Sigmoid colon (tissue), 7 donors: ENCODE data around the gene SRR. TPM values are rescaled to one million over a fixed set of nuclear protein-coding genes. Genes with fewer than 3 reads are reported as not detected.

Experiments
- DNase-seq: peaks from one replicate; pipeline ENCODE4 v3.0.0-alpha.2; 2019
- H3K27ac ChIP-seq, 4 donors: fragments of 200-600 bp; sonication (generic); one replicate each; pipeline ENCODE4 v1.5.1; 2016 to 2019; ENCODE audit warnings: mild to moderate bottlenecking in 1 of 4
- H3K27me3 ChIP-seq, 3 donors: fragments of 200-600 bp; sonication (generic); one replicate each; pipeline ENCODE4 v1.5.1; 2019; ENCODE audit warnings: mild to moderate bottlenecking in 1 of 3
- H3K36me3 ChIP-seq, 4 donors: fragments of 200-600 bp; sonication (generic); one replicate each; pipeline ENCODE4 v1.5.1; 2016 to 2019
- H3K4me1 ChIP-seq, 4 donors: fragments of 200-600 bp; sonication (generic); one replicate each; pipeline ENCODE4 v1.5.1; 2017 to 2019
- H3K4me3 ChIP-seq, 4 donors: fragments of 200-600 bp; sonication (generic); one replicate each; pipeline ENCODE4 v1.5.1; 2017 to 2019; ENCODE audit warnings: mild to moderate bottlenecking in 2 of 4, moderate library complexity in 1 of 4
- H3K9me3 ChIP-seq, 4 donors: fragments of 200-600 bp in 3 of 4; sonication (generic) in 3 of 4; one replicate each; pipeline versions ENCODE4 v1.5.1 to v1.6.1; 2013 to 2019
- CTCF ChIP-seq, 4 experiments: fragments of 450-650 bp in 3 of 4; fragments of 200-600 bp in 1 of 4; IDR thresholded peaks; one replicate each; pipeline ENCODE4 v1.5.1; 2016 to 2019; ENCODE audit warnings: antibody characterized with exemption in 4 of 4, mild to moderate bottlenecking in 3 of 4, moderate library complexity in 2 of 4
- EP300 ChIP-seq, 4 donors: sonication (generic); formaldehyde crosslinking; IDR thresholded peaks; one replicate each; pipeline ENCODE4 v1.6.1; 2017; ENCODE audit warnings: antibody characterized with exemption in 4 of 4
- POLR2A ChIP-seq, 2 donors: fragments of 450-650 bp; IDR thresholded peaks; one replicate each; pipeline ENCODE4 v1.6.1; 2016; ENCODE audit warnings: antibody characterized with exemption in 2 of 2, mild to moderate bottlenecking in 2 of 2, moderate library complexity in 2 of 2
- POLR2AphosphoS5 ChIP-seq, 4 donors: sonication (generic); formaldehyde crosslinking; IDR thresholded peaks; one replicate each; pipeline ENCODE4 v1.6.1; 2017; ENCODE audit warnings: antibody characterized with exemption in 4 of 4
- WGBS, 2 donors: extraction: QIAGEN DNeasy Blood & Tissue Kit; methylation state at CpG; one replicate each; pipeline ENCODE4 v1.1.7; 2013; 5-methylcytosine and 5-hydroxymethylcytosine counted together
- intact Hi-C: fragments of 100-400 bp; cut with DNase I; formaldehyde crosslinking; loops from one replicate; pipeline ENCODE4 v1.15.1; 2023
- polyA plus RNA-seq, 3 donors: library from polyadenylated mRNA; stranded (reverse); fragments of 200-250 nt; gene quantifications; one replicate each; pipeline ENCODE4 v1.2.3, GENCODE V29; 2013
- total RNA-seq, 4 donors: library from RNA; depleted of rRNA; stranded (reverse); fragments of >200 nt; gene quantifications; one replicate each; pipeline ENCODE4 v1.1.0, GENCODE V29; 2016
- donor health status: healthy with polysubstance abuse.
- donor health status: Bipolar disorder and iron deficiency.
- donor health status: healthy.

SRR gene
- total and polyA plus RNA-seq, 7 donors = 2.4 to 27.8 (median 10.0) TPM

- intact Hi-C loops = no loop called here
- peaks cover 0 to 24% (median 19%) of the 10 kb centered on the region in 4 donors for H3K4me1 ChIP-seq
- peaks cover 6 to 59% (median 8%) of the 10 kb centered on the region in 4 donors for H3K36me3 ChIP-seq
- no peaks in the 10 kb centered on the region for H3K27me3 ChIP-seq
- no peak overlapping the region for H3K4me3 ChIP-seq
- no peak for DNase-seq
- TF ChIP-seq EP300 (IDR thresholded peaks at IDR 0.05) = no peak
- TF ChIP-seq POLR2A (IDR thresholded peaks at IDR 0.05) = no peak
- no peak for TF ChIP-seq CTCF (IDR thresholded peaks at IDR 0.05)
- no peak for TF ChIP-seq POLR2AphosphoS5 (IDR thresholded peaks at IDR 0.05)
- no peak overlapping the region for H3K27ac ChIP-seq
- WGBS, 2 donors = 95 to 96% methylated on average over 22 of the region's 22 CpGs
- H3K9me3 ChIP-seq = no peaks in the 10 kb centered on the region
Observed at GRCh38 chr17:2299756-2300155, 4.0 kb upstream of the SRR start.

DNA sequence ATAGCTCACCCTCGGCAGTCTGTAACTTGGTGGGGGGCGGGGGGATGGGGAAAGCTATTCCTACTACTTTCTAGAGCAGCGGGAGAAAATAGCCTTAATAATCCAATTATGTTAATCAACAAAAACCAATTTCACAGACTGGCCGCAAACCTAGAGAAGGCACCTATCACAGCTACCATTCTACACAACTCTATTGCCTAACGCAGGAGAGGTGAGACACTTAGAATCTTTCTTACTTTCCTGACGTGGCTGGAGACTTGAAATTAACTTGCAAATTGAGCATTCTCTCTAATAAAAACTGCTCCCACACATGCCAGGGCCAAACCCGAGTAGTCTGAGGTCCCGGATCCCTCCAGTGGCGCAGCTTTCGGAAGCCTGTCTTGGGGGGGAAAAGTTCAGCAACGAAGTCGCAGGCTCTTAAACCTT, 959 bp upstream of the SRR start:
- intact Hi-C loops = loop anchor here (2.0 kb wide), 1 partner anchor 34 kb away; the partner anchor contains the start of genes SGSM2 and TSR1
- H3K9me3 ChIP-seq = no peaks in the 10 kb centered on the region
- no peak for DNase-seq
- H3K27me3 ChIP-seq = no peaks in the 10 kb centered on the region
- peaks cover 6 to 30% (median 8%) of the 10 kb centered on the region in 4 donors for H3K36me3 ChIP-seq
- peaks cover 0 to 24% (median 19%) of the 10 kb centered on the region in 4 donors for H3K4me1 ChIP-seq
- H3K4me3 ChIP-seq = peak overlapping the region; percentile 87 to 93 (median 90)
- 1 to 4% methylated on average over 12 of the region's 12 CpGs for WGBS, 2 donors
- H3K27ac ChIP-seq = peak overlapping the region; percentile 86 to 95 (median 94)
- TF ChIP-seq EP300 (IDR thresholded peaks at IDR 0.05) (no peak), POLR2A (IDR thresholded peaks at IDR 0.05) (no peak), POLR2AphosphoS5 (IDR thresholded peaks at IDR 0.05) (no peak), CTCF (IDR thresholded peaks at IDR 0.05) (no peak)

DNA sequence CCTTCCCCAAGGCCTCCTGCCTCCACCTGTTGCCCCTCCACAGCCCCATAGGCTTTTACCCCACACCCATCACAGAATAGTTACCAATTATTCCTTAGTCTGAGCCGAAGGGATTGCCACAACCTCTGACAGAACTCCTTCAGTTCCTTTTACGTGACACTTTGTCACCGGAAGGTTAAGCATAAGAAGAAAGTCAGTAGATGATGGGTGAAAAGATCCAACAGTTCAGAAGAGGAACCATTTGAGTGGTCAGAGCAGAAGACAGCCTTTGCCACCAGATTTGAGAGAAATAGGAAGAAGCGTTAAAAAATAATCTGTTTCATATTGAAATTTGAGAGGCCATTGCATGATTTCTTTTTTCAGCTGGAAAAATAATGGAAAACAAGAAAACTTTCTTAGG, 1.2 kb downstream of the SRR start:
- peaks cover 0 to 24% (median 19%) of the 10 kb centered on the region in 4 donors for H3K4me1 ChIP-seq
- WGBS, 2 donors = 91 to 95% methylated on average over 4 of the region's 4 CpGs
- TF ChIP-seq EP300 (IDR thresholded peaks at IDR 0.05) = no peak
- no peak for TF ChIP-seq POLR2AphosphoS5 (IDR thresholded peaks at IDR 0.05)
- TF ChIP-seq POLR2A (IDR thresholded peaks at IDR 0.05) = no peak
- TF ChIP-seq CTCF (IDR thresholded peaks at IDR 0.05) = no peak

GRCh38 chr17:2309338-2310154, 5.8 kb downstream of the SRR start:
- Histone ChIP-seq H3K36me3 (no peaks in the 10 kb centered on the region), H3K9me3 (no peaks in the 10 kb centered on the region), H3K4me1 (peaks cover 0 to under 1% (median 0%) of the 10 kb centered on the region in 4 donors), H3K4me3 (no peak overlapping the region), H3K27me3 (no peaks in the 10 kb centered on the region), H3K27ac (no peak overlapping the region)
- WGBS, 2 donors = 63 to 77% methylated on average over 6 of the region's 6 CpGs
- DNase-seq = no peak
- intact Hi-C loops = no loop called here
- TF ChIP-seq POLR2AphosphoS5 (IDR thresholded peaks at IDR 0.05) (no peak), EP300 (IDR thresholded peaks at IDR 0.05) (no peak), POLR2A (IDR thresholded peaks at IDR 0.05) (no peak), CTCF (IDR thresholded peaks at IDR 0.05) (no peak)

More for the DNA sequence above, 1.2 kb downstream of the SRR start:
- no peaks in the 10 kb centered on the region for H3K27me3 ChIP-seq
- intact Hi-C loops = no loop called here
- no peak overlapping the region for H3K4me3 ChIP-seq
- no peak overlapping the region for H3K27ac ChIP-seq
- peaks cover 0 to 9% (median 1%) of the 10 kb centered on the region in 4 donors for H3K36me3 ChIP-seq
- DNase-seq = no peak
- H3K9me3 ChIP-seq = no peaks in the 10 kb centered on the region
